Activated CD4-positive, CD25-positive, alpha-beta regulatory T cell treated with anti-CD3 and anti-CD28 coated beads, Interleukin-2, amount 50 U/mL, for 24 hours (primary cell): ENCODE measurements around the gene DLG2.

Source experiments
- ATAC-seq, 2 donors: fragments of 150-1000 bp; cut with Tn5 transposase; one replicate each; pipeline ENCODE4 v1.10.0; 2021; ENCODE audit warnings: mild to moderate bottlenecking in 1 of 2, moderate library complexity in 1 of 2

Gene DLG2

DNA sequence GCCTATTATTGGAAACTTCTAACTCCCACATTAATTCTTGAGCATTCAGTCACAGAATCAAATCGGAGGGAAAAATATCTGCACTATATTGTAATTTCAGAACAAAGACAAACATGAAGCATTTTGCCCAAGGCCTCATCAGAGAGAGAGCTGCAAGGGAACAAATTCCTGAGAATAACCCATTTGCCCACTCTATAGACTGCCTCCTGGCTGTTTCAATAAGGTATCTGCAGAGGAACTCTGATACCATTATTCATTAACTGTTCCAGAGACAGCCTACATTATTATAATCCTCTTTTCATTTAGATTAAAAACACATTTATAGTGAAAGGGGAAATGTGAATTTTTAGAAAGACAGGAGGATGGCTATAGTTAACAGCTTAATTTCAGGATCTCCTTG lies 663.9 kb downstream of the DLG2 start:
- no peak for ATAC-seq

- ATAC-seq = no peak
These were observed 665.1 kb downstream of the DLG2 start for GRCh38 chr11:84962018-84962417.

GRCh38 chr11:84958295-84958694 lies 668.8 kb downstream of the DLG2 start:
- no peak for ATAC-seq

- ATAC-seq = no peak
These were observed 676.4 kb downstream of the DLG2 start for GRCh38 chr11:84950569-84951270.

- ATAC-seq = no peak
These were observed 679.1 kb downstream of the DLG2 start for GRCh38 chr11:84947970-84948580.

DNA sequence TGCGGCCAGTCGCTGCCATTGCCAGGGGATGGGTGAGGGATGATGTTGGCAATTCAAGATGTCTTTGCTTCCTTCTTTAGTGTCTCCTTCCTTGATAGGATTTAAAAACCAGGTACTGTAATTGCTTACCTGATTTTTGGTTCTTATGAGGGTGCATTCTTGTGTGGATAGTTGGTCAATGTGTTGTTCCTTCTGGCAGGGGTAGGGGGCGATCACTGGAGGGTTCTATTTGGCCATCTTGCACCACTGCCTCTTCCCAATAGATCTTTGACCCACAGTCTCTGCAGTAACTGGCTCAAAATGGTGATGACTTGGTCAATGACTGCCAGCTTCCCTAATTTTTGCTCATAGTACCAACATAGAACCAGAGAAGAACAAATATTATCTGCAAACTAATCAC lies 680.1 kb downstream of the DLG2 start:
- no peak for ATAC-seq

GRCh38 chr11:84930863-84931262 lies 696.3 kb downstream of the DLG2 start:
- ATAC-seq = no peak

- no peak for ATAC-seq
These were observed 697.4 kb downstream of the DLG2 start for GRCh38 chr11:84929738-84930137.

- no peak for ATAC-seq
These were observed 702.9 kb downstream of the DLG2 start for GRCh38 chr11:84924154-84924692.

GRCh38 chr11:84923489-84923888 lies 703.7 kb downstream of the DLG2 start:
- ATAC-seq = no peak

DNA sequence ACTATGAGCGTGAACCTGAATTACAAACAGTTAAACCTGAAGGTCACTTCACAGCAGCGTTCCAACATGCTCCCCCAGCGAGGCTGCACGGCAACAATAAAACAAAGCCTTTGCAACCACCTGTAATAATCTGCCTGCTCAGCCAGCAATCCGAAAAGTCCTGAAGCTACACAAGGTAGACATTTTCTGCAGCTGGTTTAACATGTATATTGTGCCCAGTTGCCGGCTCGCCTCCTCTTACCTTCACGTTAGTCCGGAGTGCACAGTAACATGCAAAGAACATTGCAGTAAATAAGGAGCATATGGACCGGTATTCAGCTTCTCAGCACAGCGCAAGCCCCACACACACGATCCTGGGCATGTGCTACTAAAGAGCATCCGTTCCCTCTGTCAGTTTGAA lies 704.3 kb downstream of the DLG2 start:
- no peak for ATAC-seq

DNA sequence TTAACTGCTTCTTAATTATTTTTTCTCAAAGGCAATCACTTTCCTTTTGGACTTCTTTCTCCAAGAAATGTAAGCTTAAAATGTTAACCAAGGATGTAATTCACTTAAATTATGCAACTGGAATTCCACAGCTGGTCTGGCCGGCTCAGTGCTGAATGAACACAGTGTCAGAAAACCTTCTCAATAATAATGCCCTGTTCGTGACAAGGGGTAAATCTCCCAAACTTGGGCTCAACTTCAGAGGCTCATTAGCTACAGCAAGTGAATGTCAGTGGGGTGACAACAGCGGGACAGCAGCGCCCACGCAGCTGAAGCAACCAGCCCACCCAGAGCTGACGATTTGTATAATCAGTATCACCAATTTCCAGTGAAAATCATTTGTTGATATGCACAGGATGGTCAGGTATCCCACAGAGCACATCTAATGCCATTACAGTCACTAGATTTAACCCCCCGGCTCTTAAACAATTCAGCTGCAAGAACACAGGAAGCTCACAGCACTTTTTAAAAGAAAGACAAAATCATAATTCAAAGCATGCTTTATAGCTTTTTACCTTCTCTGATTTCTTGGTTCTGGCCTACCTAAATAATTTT lies 704.8 kb downstream of the DLG2 start:
- ATAC-seq = no peak

DNA sequence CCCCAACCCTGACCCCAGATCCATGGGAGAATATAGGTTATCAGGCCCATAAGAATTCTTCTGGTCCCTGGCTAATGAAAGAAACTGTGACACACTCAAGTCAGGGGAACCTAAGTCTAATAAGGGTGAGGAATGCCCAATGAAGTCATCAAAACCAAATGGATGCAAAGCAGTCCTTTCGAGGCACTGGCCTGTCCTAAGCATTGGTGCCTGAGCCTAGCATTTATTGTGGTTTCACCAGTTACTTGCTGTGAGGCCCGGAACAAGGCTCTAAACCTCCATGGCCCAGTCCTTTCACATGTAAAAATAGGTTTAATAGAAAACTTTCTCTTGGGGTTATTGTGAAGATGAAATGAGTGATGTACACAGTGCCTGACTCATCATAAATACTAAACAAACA lies 712.6 kb downstream of the DLG2 start:
- no peak for ATAC-seq

GRCh38 chr11:84909740-84910139 lies 717.4 kb downstream of the DLG2 start:
- ATAC-seq = no peak

- no peak for ATAC-seq
These were observed 720.1 kb downstream of the DLG2 start for GRCh38 chr11:84906995-84907394.

DNA sequence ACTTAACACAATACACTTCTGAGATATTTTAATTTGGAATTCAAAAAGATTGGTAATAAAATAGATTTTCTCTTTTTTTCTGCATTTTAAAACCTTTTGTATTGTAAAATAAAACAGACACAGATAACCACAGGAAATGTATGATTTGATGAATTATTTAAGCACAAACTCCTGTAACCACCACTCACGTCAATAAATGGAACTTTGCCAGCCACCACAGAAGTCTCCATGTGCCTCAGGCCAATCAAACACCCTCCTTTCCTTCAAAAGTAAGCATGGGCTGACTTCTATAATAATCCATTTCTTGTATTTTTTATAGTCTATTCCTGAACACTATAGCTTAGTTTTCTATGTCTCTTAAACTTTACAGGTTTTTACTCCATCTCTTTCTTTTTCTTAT lies 721.7 kb downstream of the DLG2 start:
- ATAC-seq = no peak

DNA sequence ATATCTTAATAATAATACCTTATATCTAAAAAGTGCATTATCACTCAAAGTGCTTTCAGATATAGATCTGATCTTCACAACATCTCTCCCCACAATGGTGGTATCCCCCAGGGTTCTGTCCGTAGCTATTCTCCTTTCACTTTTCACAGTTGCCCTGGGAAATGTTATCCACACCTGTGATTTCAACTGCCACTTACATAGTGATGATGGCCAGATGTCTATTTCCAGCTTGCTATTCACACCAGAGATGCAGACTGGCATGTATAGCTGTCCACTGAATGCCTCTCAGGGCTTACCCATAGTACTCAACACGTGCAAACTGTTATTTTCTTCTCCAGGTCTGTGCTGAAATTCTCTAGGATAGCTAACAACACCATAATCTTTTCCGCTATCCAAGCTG lies 724.7 kb downstream of the DLG2 start:
- no peak for ATAC-seq

DNA sequence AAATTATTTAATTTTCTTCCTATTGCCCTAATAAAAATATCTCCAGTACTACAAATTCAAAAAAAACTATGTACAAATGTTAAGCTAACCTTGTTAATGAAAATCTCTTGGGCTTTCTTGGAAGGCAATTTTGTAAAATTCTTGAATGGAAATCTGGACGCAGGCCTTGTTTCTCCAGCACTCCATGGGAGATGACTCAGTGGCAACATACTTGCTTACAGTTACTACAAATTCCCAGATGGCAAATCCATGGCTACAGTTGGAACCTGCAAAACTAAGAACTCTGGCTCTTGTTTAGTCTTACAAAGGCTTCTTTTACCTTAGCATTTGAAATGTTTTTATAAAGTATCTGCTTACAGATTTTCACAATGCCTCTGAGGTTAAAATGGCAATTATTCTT lies 725.2 kb downstream of the DLG2 start:
- no peak for ATAC-seq

- no peak for ATAC-seq
These were observed 727.4 kb downstream of the DLG2 start for GRCh38 chr11:84899740-84900139.

DNA sequence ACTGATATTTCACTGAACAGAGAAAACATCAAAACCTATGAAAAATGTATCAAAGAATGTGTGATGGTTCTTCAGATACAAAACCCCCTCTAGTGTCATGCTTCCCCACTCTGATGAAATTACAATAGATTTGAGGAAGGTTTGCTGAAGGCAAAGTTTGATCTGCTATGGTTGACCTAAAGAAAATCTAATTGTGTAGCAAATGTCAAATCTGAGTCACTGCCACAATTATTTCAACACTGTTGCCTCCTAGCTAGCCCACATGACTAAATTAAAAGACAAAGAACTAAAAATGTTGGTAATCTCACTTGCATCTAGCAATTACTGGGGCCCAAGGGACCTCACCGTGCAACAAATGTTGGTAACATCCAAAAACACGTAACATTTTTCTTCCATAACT lies 728.0 kb downstream of the DLG2 start:
- ATAC-seq = no peak

DNA sequence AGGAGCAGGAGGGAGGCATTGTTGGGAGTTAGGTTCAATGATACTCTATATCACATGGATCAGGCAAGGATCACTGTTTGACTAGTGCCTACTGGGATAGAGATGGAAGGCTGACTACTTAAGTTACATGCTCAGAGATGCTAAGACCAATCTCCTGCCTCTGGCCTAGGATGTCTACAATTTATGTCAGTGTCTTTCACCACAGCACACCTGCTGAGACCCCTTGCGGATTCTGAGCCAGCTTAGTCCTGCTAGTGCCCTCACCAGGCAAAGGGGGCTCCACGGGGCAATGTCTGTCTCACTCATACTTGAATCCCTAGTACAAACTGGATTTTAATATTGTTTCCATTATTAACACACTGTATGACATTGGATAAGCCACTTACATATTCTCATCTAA lies 732.5 kb downstream of the DLG2 start:
- ATAC-seq = no peak

DNA sequence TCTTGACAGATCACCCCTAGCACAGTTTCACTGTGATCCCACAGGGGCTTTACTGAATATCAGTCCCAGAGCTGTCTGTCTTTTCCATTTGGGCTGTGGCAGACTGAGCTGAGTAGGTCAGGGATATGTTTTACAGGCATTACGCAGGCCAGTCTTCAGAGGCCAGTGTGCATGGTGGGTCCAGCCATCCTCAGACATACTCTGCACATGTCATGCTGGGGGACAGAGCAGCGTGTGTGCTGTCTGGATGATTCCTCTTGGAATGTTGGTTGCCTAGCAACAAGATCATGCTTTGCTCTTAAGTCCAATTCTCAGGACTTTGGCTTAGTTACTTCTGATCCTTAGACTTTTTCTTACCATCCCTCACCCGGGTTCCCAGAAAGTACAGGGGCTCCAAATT lies 736.5 kb downstream of the DLG2 start:
- ATAC-seq = no peak

DNA sequence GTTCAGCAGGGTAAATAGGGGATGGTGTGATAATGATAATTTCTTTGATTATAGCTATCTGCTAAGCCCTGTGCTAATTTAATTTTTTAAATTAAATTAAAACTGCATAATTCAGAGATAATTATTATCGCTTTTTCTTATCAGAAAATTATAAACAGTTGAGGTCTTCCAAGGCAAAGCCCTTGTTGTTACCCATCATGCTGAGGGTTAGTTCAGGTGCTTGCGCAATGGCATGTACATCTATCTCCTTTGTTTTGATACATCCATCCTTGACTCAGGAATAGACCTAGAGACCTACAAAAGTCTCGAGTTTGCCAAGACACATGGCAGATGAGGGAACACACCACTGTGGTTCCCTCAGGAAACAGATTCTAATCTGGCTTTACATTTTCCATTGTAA lies 737.6 kb downstream of the DLG2 start:
- no peak for ATAC-seq

GRCh38 chr11:84887055-84887629 lies 740.0 kb downstream of the DLG2 start:
- ATAC-seq = no peak
